NCI-H2107 treated with DMSO at 0.1 percent for 48 hours (cell line): ENCODE measurements around the gene TMEM253.

ENCODE experiments used
- DNase-seq: peaks from one replicate; lab custom pipeline; 2025; ENCODE audit not compliant: unreplicated experiment; lab: John Stamatoyannopoulos, UW

The TMEM253 gene

GRCh38 chr14:21103710-21104447 lies 3.0 kb downstream of the TMEM253 start:
- DNase-seq: peak; percentile 94

GRCh38 chr14:21104448-21105060 lies 3.7 kb downstream of the TMEM253 start:
- peak; percentile 91 for DNase-seq

- no peak for DNase-seq
Observed at GRCh38 chr14:21105095-21105494, 4.2 kb downstream of the TMEM253 start.

GRCh38 chr14:21106176-21106497 lies 5.3 kb downstream of the TMEM253 start:
- peak; percentile 68 for DNase-seq

GRCh38 chr14:21106498-21107282 lies 5.8 kb downstream of the TMEM253 start:
- peak; percentile 93 for DNase-seq

- no peak for DNase-seq
Observed at GRCh38 chr14:21107283-21107800, 6.5 kb downstream of the TMEM253 start.

- peak; percentile 19 for DNase-seq
Observed at GRCh38 chr14:21108791-21109190, 7.9 kb downstream of the TMEM253 start.

GRCh38 chr14:21109377-21110138 lies 8.7 kb downstream of the TMEM253 start:
- DNase-seq: peak; percentile 97

GRCh38 chr14:21112255-21112654 lies 11.4 kb downstream of the TMEM253 start:
- no peak for DNase-seq

- DNase-seq: no peak
Observed at GRCh38 chr14:21113369-21113768, 12.5 kb downstream of the TMEM253 start.

GRCh38 chr14:21118933-21119332 lies 18.1 kb downstream of the TMEM253 start:
- no peak for DNase-seq

GRCh38 chr14:21120686-21121085 lies 19.8 kb downstream of the TMEM253 start:
- no peak for DNase-seq

GRCh38 chr14:21121122-21121521 lies 20.3 kb downstream of the TMEM253 start:
- no peak for DNase-seq

- DNase-seq: no peak
Observed at GRCh38 chr14:21123429-21123828, 22.6 kb downstream of the TMEM253 start.

GRCh38 chr14:21133901-21134300 lies 33.0 kb downstream of the TMEM253 start:
- no peak for DNase-seq

- peak; percentile 49 for DNase-seq
Observed at GRCh38 chr14:21136024-21136423, 35.2 kb downstream of the TMEM253 start.

- no peak for DNase-seq
Observed at GRCh38 chr14:21142357-21142756, 41.5 kb downstream of the TMEM253 start.

- no peak for DNase-seq
Observed at GRCh38 chr14:21145437-21145836, 44.6 kb downstream of the TMEM253 start.

- no peak for DNase-seq
Observed at GRCh38 chr14:21149641-21150367, 48.9 kb downstream of the TMEM253 start.
